ENCODE measurements around the gene ACP2. TPM values are rescaled to one million over a fixed set of nuclear protein-coding genes. Genes with fewer than 3 reads are reported as not detected.

ACP2 gene
- total RNA-seq, 1 donor from 2014 or later: 54.8 TPM

DNA sequence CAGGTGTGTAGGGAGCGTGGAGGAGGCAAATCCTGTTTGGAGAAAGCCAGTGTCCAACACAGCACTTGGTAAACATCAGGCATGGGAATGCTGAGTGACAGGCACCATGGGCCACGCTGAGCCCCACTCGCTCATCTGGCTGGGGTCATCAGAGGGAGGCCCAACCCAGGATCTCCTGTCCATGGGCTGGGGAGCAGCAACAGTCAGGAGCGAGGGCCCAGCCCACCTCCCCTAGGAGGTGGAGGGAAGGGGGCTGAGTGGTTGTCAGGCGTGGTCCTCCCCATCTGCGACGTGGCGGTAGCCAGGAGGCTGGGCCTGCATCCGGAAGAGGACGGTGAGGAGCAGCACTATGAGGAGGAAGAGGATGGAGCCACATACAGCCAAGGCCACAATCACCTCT lies 8.8 kb downstream of the ACP2 start:
- no peak overlapping the region for H3K27ac ChIP-seq
- no peak for DNase-seq (ENCODE audit: extremely low spot score in 2 of 2)
- TF ChIP-seq, protein P1, sequence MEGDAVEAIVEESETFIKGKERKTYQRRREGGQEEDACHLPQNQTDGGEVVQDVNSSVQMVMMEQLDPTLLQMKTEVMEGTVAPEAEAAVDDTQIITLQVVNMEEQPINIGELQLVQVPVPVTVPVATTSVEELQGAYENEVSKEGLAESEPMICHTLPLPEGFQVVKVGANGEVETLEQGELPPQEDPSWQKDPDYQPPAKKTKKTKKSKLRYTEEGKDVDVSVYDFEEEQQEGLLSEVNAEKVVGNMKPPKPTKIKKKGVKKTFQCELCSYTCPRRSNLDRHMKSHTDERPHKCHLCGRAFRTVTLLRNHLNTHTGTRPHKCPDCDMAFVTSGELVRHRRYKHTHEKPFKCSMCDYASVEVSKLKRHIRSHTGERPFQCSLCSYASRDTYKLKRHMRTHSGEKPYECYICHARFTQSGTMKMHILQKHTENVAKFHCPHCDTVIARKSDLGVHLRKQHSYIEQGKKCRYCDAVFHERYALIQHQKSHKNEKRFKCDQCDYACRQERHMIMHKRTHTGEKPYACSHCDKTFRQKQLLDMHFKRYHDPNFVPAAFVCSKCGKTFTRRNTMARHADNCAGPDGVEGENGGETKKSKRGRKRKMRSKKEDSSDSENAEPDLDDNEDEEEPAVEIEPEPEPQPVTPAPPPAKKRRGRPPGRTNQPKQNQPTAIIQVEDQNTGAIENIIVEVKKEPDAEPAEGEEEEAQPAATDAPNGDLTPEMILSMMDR (IDR thresholded peaks at IDR 0.05): no peak
- TF ChIP-seq POLR2AphosphoS5 (IDR thresholded peaks at IDR 0.05; ENCODE audit: insufficient read depth in 1 of 2, low read depth in 1 of 2): no peak
- TF ChIP-seq POLR2A (IDR thresholded peaks at IDR 0.05): no peak
- no peak overlapping the region for H3K4me3 ChIP-seq
- intact Hi-C loops (cut with DNase I): no loop called here
- H3K36me3 ChIP-seq: peaks cover 0 to 71% of the 10 kb centered on the region in 2 donors
- no peaks in the 10 kb centered on the region for H3K27me3 ChIP-seq
- H3K4me1 ChIP-seq: no peaks in the 10 kb centered on the region
- no peaks in the 10 kb centered on the region for H3K9me3 ChIP-seq

DNA sequence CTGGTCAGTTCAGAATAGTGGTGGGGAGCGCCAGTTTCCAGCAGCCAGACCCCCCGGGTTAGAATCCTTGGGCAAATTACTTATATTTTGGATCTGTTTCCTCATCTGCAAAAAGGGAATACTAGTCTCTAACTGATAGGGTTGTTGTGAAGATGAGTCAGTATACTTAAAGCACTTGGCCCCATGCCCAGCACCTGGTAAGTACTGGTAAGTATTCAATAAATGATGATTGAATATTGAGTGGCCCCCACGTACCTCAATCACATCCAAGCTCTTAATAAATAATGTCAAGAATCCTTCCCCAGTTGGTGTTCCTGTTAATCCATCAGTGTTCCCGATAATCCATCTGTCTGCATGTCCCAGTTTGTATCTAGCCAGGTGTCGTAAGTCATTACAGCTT lies 12.1 kb downstream of the ACP2 start:
- H3K27ac ChIP-seq: no peak overlapping the region
- no peak for DNase-seq (ENCODE audit: extremely low spot score in 2 of 2)
- no peaks in the 10 kb centered on the region for H3K27me3 ChIP-seq
- no peaks in the 10 kb centered on the region for H3K4me1 ChIP-seq
- TF ChIP-seq, protein P1 (IDR thresholded peaks at IDR 0.05): no peak
- TF ChIP-seq POLR2AphosphoS5 (IDR thresholded peaks at IDR 0.05; ENCODE audit: insufficient read depth in 1 of 2, low read depth in 1 of 2) (no peak), POLR2A (IDR thresholded peaks at IDR 0.05) (no peak)
- peaks cover 0 to 53% of the 10 kb centered on the region in 2 donors for H3K36me3 ChIP-seq
- intact Hi-C loops (cut with DNase I): no loop called here
- no peaks in the 10 kb centered on the region for H3K9me3 ChIP-seq
- H3K4me3 ChIP-seq: no peak overlapping the region

DNA sequence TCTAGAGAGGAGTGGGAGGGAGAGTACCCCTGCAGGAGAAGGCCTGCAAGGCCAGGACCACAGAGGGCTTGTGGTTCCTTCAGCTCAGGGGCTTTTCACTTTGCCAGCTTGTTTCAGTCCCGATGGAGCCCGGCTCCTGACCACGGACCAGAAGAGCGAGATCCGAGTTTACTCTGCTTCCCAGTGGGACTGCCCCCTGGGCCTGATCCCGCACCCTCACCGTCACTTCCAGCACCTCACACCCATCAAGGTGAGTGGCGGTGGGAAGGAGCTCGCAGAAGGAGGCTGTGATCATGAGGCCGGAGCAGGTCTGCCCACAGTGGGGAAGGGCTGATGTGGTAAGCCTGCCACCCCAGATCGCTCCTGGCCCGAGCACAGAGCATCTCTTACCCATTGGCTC lies 13.5 kb downstream of the ACP2 start:
- Histone ChIP-seq H3K27ac (no peak overlapping the region), H3K4me3 (no peak overlapping the region), H3K4me1 (no peaks in the 10 kb centered on the region), H3K9me3 (no peaks in the 10 kb centered on the region), H3K27me3 (no peaks in the 10 kb centered on the region), H3K36me3 (peaks cover 0 to 48% of the 10 kb centered on the region in 2 donors)
- intact Hi-C loops (cut with DNase I): no loop called here
- no peak for DNase-seq (ENCODE audit: extremely low spot score in 2 of 2)
- TF ChIP-seq, protein P1 (IDR thresholded peaks at IDR 0.05): no peak
- TF ChIP-seq POLR2A (IDR thresholded peaks at IDR 0.05) (no peak), POLR2AphosphoS5 (IDR thresholded peaks at IDR 0.05; ENCODE audit: insufficient read depth in 1 of 2, low read depth in 1 of 2) (no peak)

DNA sequence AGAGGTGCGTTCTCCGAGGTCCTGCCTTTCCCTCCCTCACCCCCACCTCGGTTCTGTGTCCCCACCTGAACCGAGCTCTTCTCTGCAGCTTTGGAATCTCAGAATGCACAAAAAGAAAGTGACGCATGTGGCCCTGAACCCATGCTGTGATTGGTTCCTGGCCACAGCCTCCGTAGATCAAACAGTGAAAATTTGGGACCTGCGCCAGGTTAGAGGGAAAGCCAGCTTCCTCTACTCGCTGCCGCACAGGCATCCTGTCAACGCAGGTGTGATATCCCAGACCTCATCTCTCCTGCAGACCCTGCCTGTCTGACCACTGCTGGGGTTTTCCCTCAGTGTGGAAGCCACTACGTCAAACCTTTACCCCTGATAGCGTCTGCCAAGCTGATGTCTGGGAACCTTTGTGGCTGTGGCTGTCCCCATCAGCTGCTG lies 13.9 kb downstream of the ACP2 start:
- no peak overlapping the region for H3K4me3 ChIP-seq

DNA sequence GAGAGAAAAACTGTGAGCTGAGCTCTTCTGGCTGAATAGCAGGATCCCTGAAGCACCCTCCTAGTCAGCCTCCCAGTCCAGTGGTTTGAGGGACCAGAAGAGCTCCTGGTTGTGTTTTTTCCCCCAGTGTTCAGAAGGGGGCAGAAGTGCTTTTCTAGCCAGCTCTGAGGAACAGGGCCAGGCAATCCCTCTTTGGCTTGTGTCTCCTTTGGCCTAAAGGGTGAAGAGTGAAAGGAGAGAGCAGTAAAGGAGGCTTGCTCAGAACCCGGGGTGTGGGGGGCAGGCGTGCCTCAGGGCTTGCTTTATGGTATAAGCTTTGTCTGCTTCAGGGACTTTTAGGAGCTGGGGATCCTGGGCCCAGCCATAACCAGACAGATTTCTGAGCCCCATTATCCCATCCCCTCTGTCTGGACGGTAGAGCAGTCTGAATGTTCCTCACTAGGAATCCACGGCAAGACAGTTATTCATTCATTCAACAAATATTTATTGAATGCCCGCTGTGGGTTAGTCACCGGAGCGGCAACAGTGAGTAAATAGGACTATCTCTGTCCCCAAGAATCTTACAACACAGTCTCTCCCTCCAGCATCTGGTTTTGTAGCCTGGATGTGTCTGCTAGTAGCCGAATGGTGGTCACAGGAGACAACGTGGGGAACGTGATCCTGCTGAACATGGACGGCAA lies 14.5 kb downstream of the ACP2 start:
- H3K4me3 ChIP-seq: no peak overlapping the region
- no peaks in the 10 kb centered on the region for H3K27me3 ChIP-seq
- peaks cover 0 to 39% of the 10 kb centered on the region in 2 donors for H3K36me3 ChIP-seq
- intact Hi-C loops (cut with DNase I): no loop called here
- H3K4me1 ChIP-seq: no peaks in the 10 kb centered on the region
- TF ChIP-seq, protein P1 (IDR thresholded peaks at IDR 0.05): peak in 1 of 3 experiments; percentile 11
- no peak for TF ChIP-seq POLR2A (IDR thresholded peaks at IDR 0.05)
- DNase-seq (ENCODE audit: extremely low spot score in 2 of 2): no peak
- H3K9me3 ChIP-seq: no peaks in the 10 kb centered on the region
- H3K27ac ChIP-seq: no peak overlapping the region

More for the DNA sequence above, 13.9 kb downstream of the ACP2 start:
- no peak for TF ChIP-seq POLR2A (IDR thresholded peaks at IDR 0.05)
- TF ChIP-seq, protein P1 (IDR thresholded peaks at IDR 0.05): no peak
- no peak for TF ChIP-seq POLR2AphosphoS5 (IDR thresholded peaks at IDR 0.05; ENCODE audit: insufficient read depth in 1 of 2, low read depth in 1 of 2)
- intact Hi-C loops (cut with DNase I): no loop called here
- H3K27me3 ChIP-seq: no peaks in the 10 kb centered on the region
- H3K9me3 ChIP-seq: no peaks in the 10 kb centered on the region
- no peaks in the 10 kb centered on the region for H3K4me1 ChIP-seq
- H3K27ac ChIP-seq: no peak overlapping the region
- peaks cover 0 to 44% of the 10 kb centered on the region in 2 donors for H3K36me3 ChIP-seq
- DNase-seq (ENCODE audit: extremely low spot score in 2 of 2): no peak
